Suprapubic skin (tissue), 3 donors: ENCODE measurements around the gene SMARCA2.

Experiments used
- POLR2A ChIP-seq, 2 donors: fragments of 450-650 bp; IDR thresholded peaks; one replicate each; pipeline ENCODE4 v1.6.1; 2017; ENCODE audit warnings: antibody characterized with exemption in 2 of 2, mild to moderate bottlenecking in 2 of 2, moderate library complexity in 2 of 2
- TF ChIP-seq, protein P1 (sequence below), 2 donors: fragments of 200-600 bp in 1 of 2; fragments of 450-650 bp in 1 of 2; sonication (generic) in 1 of 2; IDR thresholded peaks; one replicate each; pipeline ENCODE4 v1.5.1; 2016 to 2019; ENCODE audit warnings: antibody characterized with exemption in 2 of 2, mild to moderate bottlenecking in 1 of 2, moderate library complexity in 1 of 2

DNA sequence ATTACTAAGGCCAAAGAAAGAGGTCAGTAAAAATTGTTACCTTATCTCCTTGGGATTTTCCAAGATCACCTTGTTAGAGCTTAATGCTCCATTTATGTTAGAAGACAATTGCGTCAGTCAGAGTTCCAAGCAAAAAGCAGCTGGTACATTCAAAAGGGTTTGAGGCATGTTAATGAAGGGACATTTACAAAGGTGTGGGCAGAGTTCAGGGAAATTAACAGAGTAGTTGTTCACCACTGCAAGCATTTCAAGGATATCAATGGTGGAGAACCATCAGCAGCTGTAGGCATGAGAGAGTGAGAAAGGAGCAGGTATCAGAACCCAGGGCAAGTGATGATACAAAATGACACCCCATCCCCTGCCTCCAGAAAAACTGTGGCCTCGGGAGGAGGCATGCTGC lies 17.0 kb upstream of the SMARCA2 start:
- TF ChIP-seq, protein P1, sequence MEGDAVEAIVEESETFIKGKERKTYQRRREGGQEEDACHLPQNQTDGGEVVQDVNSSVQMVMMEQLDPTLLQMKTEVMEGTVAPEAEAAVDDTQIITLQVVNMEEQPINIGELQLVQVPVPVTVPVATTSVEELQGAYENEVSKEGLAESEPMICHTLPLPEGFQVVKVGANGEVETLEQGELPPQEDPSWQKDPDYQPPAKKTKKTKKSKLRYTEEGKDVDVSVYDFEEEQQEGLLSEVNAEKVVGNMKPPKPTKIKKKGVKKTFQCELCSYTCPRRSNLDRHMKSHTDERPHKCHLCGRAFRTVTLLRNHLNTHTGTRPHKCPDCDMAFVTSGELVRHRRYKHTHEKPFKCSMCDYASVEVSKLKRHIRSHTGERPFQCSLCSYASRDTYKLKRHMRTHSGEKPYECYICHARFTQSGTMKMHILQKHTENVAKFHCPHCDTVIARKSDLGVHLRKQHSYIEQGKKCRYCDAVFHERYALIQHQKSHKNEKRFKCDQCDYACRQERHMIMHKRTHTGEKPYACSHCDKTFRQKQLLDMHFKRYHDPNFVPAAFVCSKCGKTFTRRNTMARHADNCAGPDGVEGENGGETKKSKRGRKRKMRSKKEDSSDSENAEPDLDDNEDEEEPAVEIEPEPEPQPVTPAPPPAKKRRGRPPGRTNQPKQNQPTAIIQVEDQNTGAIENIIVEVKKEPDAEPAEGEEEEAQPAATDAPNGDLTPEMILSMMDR (IDR thresholded peaks at IDR 0.05) = no peak
- no peak for TF ChIP-seq POLR2A (IDR thresholded peaks at IDR 0.05)
